8988T (cell line): ENCODE data around the gene CNOT11.
A peak's percentile ranks its signal among the peaks of the same experiment; 100 is the strongest.

Experiments
- DNase-seq: peaks from one replicate; pipeline ENCODE4 v3.0.0; 2011

The CNOT11 gene

DNA sequence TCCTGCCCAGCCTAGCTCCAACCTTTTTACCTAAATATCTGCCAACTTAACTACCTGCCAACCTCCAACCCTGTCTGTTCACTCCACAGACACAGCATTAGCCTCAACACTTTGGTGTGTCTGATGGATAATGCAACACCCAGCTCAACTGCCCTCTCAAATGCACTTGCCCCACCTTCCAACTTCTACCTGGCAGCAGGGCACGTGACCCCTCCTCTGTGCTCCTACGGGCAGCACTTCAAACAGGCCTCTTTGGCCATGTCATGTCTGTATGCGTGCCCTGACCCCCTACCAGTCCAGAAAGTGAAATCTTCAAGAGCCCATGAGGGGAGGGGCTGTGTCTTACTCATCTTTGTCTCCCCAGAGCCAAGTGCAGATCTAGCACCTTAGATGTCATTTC, 30.3 kb downstream of the CNOT11 start:
- DNase-seq = no peak

GRCh38 chr2:101286684-101287083, 34.0 kb downstream of the CNOT11 start:
- DNase-seq = no peak

DNA sequence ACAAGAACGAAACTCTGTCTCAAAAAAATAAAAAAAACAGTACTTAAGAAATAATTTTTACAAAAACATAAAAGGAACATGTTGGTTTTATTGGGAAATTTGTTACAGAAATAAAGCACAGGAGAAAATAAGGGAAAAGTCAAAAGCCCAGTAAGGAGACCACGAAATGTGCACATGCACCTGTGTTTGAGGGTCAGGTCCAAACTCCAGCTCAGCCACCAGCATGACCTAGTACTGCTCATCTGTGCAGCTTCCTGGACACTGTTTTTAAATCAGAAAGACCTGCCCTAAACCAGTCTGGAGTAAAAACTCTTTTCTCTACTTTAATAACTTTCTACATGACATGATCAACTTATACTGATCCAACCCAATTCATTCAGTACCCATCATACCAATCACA, 34.6 kb downstream of the CNOT11 start:
- no peak for DNase-seq

DNA sequence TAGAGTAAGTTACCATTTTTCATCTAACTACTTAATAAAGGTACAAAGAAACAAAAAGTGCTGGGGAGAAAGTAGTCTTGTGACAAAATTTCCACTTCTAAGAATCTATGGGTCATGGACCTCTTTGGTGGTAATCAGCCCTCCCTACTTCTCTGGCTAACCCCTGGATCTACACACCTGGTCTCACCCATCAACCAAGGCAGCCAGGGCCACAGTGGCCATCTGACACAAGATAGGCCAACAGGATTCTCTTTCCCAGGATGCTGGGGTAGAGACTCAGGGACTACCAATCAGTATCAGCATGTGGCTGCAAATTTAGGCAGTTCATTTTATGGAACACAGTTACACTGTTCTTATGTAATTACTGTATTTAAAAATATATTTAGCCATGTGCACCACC, 38.0 kb downstream of the CNOT11 start:
- DNase-seq = no peak

- no peak for DNase-seq
Measured at GRCh38 chr2:101291973-101292372, 39.3 kb downstream of the CNOT11 start.

DNA sequence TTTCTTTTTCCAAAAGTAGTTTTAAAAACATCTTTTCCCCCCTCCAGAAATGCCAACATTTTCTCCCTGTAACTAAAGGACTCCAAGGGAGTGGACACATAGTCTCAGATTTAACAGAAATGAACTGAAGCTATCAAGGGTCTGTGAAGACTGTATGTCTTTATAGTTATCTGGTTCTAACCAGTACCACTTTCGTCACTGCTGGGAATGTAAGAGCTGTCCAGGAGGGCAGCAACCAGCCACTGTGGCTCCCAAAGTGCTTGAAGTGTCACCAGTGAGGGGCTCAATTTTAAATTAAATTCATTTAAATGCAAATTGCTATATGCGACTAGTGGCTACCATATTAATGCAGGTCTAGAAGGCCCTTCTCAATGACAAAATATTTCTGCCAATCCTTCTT, 40.9 kb downstream of the CNOT11 start:
- no peak for DNase-seq

GRCh38 chr2:101294861-101295260, 42.2 kb downstream of the CNOT11 start:
- no peak for DNase-seq

GRCh38 chr2:101295895-101296294, 43.2 kb downstream of the CNOT11 start:
- no peak for DNase-seq

GRCh38 chr2:101296371-101296770, 43.7 kb downstream of the CNOT11 start:
- no peak for DNase-seq

- DNase-seq = no peak
Measured at GRCh38 chr2:101297383-101297782, 44.7 kb downstream of the CNOT11 start.

- DNase-seq = no peak
Measured at GRCh38 chr2:101299604-101300003, 46.9 kb downstream of the CNOT11 start.

DNA sequence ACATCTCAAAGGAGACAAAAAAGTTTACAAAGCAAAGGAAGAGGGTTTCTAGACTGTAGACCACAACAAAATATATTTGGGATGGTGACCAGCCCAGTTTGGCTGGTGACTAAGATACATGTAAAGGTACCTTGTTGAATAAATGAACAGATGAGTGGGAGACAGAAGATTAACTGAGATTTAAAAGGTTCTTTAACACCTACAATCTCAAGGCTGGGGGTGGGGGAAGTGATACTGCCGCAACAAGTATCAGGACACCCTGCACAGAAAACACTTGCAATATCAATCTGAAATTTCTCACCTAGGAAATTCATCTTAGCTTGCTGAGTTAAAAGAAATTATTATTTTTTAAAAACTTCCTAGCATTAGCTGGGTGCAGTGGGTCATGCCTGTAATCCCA, 47.5 kb downstream of the CNOT11 start:
- DNase-seq = no peak

GRCh38 chr2:101300836-101301235, 48.1 kb downstream of the CNOT11 start:
- no peak for DNase-seq

- DNase-seq = no peak
Measured at GRCh38 chr2:101302016-101302415, 49.3 kb downstream of the CNOT11 start.

- DNase-seq = no peak
Measured at GRCh38 chr2:101303688-101304087, 51.0 kb downstream of the CNOT11 start.

DNA sequence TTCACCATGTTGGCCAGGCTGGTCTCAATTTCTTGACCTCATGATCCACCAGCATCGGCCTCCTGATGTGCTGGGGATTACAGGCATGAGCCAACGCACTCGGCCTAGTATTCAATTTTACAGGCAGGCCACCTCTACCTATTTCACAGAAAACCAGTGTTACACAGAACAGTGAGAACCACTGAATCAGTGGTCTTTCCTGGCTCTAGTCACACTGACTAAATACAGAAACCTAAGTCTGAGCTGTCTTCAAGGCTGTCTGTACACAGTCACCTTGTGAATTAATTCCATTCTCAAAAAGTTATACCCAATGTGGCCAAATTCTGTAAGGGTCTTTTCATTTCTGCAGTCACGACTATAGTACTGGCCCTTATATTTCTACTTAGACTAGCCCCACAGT, 52.3 kb downstream of the CNOT11 start:
- DNase-seq = no peak

GRCh38 chr2:101305492-101306078, 52.9 kb downstream of the CNOT11 start:
- DNase-seq = no peak

DNA sequence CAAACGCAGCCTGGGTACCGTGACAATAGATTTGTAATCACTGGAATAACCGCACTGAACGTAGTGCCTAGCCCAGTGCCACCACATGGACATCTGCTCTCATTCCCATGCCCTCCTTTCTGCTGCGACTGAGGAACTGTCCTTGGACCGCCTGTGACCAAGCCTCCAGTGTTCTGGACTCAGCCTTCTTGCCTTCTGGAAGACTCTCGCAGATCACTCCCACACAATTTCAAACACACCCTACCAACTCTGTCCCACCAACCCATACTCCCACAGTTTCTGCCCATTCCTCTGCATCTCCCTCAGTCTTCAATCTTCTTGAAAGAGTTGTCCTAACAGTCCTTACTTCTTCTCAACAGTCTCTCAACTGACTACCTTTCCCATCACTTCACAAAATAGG, 53.7 kb downstream of the CNOT11 start:
- no peak for DNase-seq

GRCh38 chr2:101307503-101307902, 54.8 kb downstream of the CNOT11 start:
- no peak for DNase-seq

DNA sequence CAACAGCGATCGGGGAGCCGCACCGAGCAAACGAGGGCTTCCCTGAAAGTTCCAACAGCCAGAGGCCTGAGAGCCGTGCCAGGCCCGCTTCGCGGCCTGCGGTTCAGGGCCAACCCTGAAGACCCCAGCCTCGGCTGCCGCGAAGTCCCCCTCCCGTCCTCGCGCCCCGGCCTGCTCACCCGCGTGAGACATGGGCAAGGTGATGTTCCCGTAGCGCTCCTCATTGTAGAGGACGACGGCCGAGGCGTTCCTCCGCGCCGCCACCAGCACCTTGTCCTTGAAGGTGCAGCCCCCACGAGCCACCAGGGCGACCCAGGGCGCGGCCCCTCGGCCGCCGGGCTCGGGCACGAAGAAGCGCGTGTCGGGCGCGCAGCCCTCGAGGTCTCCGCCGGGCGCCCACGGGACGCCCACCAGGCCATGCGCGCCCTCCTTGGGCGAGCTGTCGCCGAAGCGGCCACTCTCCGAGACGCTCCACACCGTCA, 55.3 kb downstream of the CNOT11 start:
- DNase-seq = peak; percentile 32

DNA sequence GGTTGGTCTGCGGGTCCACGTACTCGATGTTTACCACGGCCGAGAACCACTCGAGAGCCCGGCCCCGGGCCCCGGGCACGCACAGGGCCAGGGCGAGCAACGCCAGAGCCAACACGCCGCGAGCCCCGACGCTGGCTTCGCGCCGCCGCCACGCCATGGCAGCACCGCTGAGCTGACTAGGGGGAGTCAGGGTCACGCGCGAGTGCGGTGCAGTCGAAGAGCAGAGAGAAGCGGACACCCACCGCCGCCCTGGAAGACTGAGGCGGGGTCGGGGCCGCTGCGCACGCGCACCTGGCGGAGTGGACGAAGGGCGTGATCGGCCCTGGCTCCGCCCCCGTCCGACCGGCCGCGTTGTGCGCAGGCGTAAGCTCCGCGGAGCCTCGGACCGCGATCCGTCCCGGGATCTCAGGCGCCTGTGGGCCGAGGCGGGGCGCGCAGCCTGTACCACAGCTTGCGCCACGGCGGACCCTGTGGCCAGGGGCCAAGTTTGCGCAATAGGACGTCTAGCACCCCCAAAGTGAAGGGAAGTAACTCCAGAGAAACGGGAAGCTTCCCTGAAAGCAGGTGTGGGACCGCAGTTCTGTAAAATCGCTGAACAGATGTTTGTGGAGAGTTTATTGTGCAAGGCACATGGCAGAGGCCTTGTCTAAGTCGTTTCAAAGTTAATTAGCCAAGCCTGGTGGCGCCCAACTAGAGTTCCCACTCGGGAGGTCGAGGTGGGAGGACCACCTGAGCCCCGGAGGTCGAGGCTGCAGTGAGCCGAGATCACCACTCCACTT, 55.9 kb downstream of the CNOT11 start, which contains the start of gene RNF149:
TSS of gene RNF149 (minus strand) at position 270 of the 779 bp plus-strand sequence. CDS start at position 157, 113 bp downstream.
- DNase-seq = peak; percentile 98

- no peak for DNase-seq
Measured at GRCh38 chr2:101310090-101310833, 57.6 kb downstream of the CNOT11 start.

- no peak for DNase-seq
Measured at GRCh38 chr2:101310834-101311695, 58.4 kb downstream of the CNOT11 start.
